OCI-LY3 (cell line): ENCODE measurements around the gene CPEB3.

ENCODE experiments used
- EZH2phosphoT487 ChIP-seq: fragments of 200-600 bp; shearing (Covaris generic); IDR thresholded peaks from 2 replicates; pipeline ENCODE4 v1.6.1; 2018; ENCODE audit warnings: antibody characterized with exemption, mixed run types, low read depth
- TF ChIP-seq, protein P1 (sequence below): fragments of 200-600, 300-600 bp; sonication (generic); IDR thresholded peaks from 2 replicates; pipeline ENCODE4 v1.5.1; 2014; ENCODE audit warnings: antibody characterized with exemption, low read length, low read depth

DNA sequence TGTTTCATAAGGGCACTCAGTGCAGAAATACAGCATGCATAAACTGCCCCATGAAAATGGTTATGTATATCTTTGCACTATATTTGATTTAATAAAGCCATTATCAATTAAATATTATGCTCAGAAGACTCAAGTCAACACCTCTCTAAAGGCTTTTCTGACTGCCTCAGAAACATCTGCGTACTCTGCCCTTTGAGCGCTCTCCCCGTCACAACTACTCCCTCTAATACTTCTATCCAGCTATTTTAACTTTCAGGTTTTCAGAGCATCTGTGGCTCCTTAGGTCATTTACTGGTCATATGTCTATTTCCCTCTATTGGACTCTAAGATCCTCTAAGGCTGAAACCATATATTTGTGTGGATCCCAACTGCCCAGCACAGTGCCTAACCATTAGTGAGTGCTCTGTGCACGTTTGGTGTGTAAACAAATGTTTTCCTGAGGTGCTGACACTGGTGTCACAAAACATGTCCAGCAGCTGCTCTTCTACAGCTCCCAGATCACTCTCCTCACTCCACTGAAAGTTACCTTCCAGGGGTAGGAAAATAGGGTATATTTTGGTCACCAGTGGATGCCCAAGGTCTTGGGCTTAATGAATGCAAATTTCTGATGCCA is 188.2 kb downstream of the CPEB3 start:
- TF ChIP-seq, protein P1, sequence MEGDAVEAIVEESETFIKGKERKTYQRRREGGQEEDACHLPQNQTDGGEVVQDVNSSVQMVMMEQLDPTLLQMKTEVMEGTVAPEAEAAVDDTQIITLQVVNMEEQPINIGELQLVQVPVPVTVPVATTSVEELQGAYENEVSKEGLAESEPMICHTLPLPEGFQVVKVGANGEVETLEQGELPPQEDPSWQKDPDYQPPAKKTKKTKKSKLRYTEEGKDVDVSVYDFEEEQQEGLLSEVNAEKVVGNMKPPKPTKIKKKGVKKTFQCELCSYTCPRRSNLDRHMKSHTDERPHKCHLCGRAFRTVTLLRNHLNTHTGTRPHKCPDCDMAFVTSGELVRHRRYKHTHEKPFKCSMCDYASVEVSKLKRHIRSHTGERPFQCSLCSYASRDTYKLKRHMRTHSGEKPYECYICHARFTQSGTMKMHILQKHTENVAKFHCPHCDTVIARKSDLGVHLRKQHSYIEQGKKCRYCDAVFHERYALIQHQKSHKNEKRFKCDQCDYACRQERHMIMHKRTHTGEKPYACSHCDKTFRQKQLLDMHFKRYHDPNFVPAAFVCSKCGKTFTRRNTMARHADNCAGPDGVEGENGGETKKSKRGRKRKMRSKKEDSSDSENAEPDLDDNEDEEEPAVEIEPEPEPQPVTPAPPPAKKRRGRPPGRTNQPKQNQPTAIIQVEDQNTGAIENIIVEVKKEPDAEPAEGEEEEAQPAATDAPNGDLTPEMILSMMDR = no peak
- TF ChIP-seq EZH2phosphoT487 = no peak
